ENCODE data around the gene SORT1. TPM values are rescaled to one million over a fixed set of nuclear protein-coding genes. Genes with fewer than 3 reads are reported as not detected.

The SORT1 gene
- total and polyA plus RNA-seq, 2 of the 4 experiments (the other 2 are of a cell fraction) = 15.8 to 16.7 TPM

GRCh38 chr1:109404838-109405237 is 7.1 kb upstream of the SORT1 start:
- no peak for TF ChIP-seq ELK1 (IDR thresholded peaks at IDR 0.05; ENCODE audit: borderline replicate concordance, low read depth, low read length)
- no peak for TF ChIP-seq FOS (IDR thresholded peaks at IDR 0.05; ENCODE audit: low read depth, low read length)
- TF ChIP-seq CEBPB (IDR thresholded peaks at IDR 0.05; ENCODE audit: low read depth, low read length) = no peak
- TF ChIP-seq SMC3 (IDR thresholded peaks at IDR 0.05; ENCODE audit: low read depth, low read length) = no peak
- TF ChIP-seq BHLHE40 (IDR thresholded peaks at IDR 0.05; ENCODE audit: low read depth, low read length) = no peak
- no peak for TF ChIP-seq CHD1 (IDR thresholded peaks at IDR 0.05; ENCODE audit: low read depth, low read length)
- no peak for TF ChIP-seq USF2 (IDR thresholded peaks at IDR 0.05; ENCODE audit: low read depth, low read length)
- TF ChIP-seq POLR2A (IDR thresholded peaks at IDR 0.05; ENCODE audit: low read depth, low read length) = no peak
- no peak for TF ChIP-seq MAZ (IDR thresholded peaks at IDR 0.05; ENCODE audit: borderline replicate concordance, low read depth, low read length)
- no peak for TF ChIP-seq MXI1 (IDR thresholded peaks at IDR 0.05; ENCODE audit: borderline replicate concordance, low read depth, low read length)
- TF ChIP-seq RCOR1 (IDR thresholded peaks at IDR 0.05; ENCODE audit: insufficient replicate concordance, low read length) = no peak
- no peak for TF ChIP-seq RAD21 (IDR thresholded peaks at IDR 0.05; ENCODE audit: low read length)
- no peak for TF ChIP-seq NFE2L2 (IDR thresholded peaks at IDR 0.05; ENCODE audit: low read depth, low read length)
- no peak for TF ChIP-seq RFX5 (IDR thresholded peaks at IDR 0.05; ENCODE audit: low read depth, low read length)
- TF ChIP-seq MAFK (IDR thresholded peaks at IDR 0.05; ENCODE audit: low read depth, low read length) = no peak
- no peak for TF ChIP-seq CTCF (conservative IDR thresholded peaks at IDR 0.05; ENCODE audit: low read depth, low read length)
- H2AFZ ChIP-seq (replicated peaks; ENCODE audit: low read length, poor library complexity) = no peak overlapping the region
- no peak overlapping the region for H3K4me3 ChIP-seq (ENCODE audit: insufficient read depth, low read depth, low read length)
- H2BK20ac ChIP-seq (ENCODE audit: low read depth, low read length) = no peak overlapping the region
- H4K5ac ChIP-seq (ENCODE audit: low read depth, low read length) = no peak overlapping the region
- H3K4ac ChIP-seq (ENCODE audit: low read depth, low read length) = no peak overlapping the region
- no peaks in the 10 kb centered on the region for H3K9me1 ChIP-seq (ENCODE audit: insufficient read depth, low read length)
- dilution Hi-C loops (cut with HindIII; ENCODE audit: low sequenced_read_pairs, unreplicated experiment) (no loop called here), in situ Hi-C loops (cut with MboI; ENCODE audit: low sequenced_read_pairs) (no loop called here), intact Hi-C loops (cut with micrococcal nuclease) (no loop called here)
- no peak overlapping the region for H2BK120ac ChIP-seq (ENCODE audit: low read depth, low read length)
- BruUV-seq (replicated peaks) = no TSS peak
- H3K4me2 ChIP-seq (ENCODE audit: low read depth, low read length) = no peak overlapping the region
- H3K23ac ChIP-seq (ENCODE audit: low read depth, low read length) = no peak overlapping the region
- H4K91ac ChIP-seq (ENCODE audit: insufficient read depth, low read depth, low read length) = no peak overlapping the region
- no peak overlapping the region for H2AK9ac ChIP-seq (replicated peaks; ENCODE audit: low read depth, low read length, poor library complexity)
- ChIA-PET CTCF (no interaction called here), POLR2A (ENCODE audit: unreplicated experiment) (no interaction called here)
- ATAC-seq (ENCODE audit: low read depth) (no peak), DNase-seq (no peak)
- H3K9ac ChIP-seq (ENCODE audit: low read depth, low read length) = no peak overlapping the region
- H3K9me3 ChIP-seq (ENCODE audit: control insufficient read depth, insufficient read depth, low read length) = no peaks in the 10 kb centered on the region
- H3K36me3 ChIP-seq (ENCODE audit: control insufficient read depth, insufficient read depth, low read length) = peaks cover 30% of the 10 kb centered on the region
- H3K14ac ChIP-seq (replicated peaks; ENCODE audit: low read depth, low read length) = no peak overlapping the region
- H3K4me1 ChIP-seq (ENCODE audit: control insufficient read depth, insufficient read depth, low read length) = no peaks in the 10 kb centered on the region
- no peak overlapping the region for H4K8ac ChIP-seq (ENCODE audit: low read depth in 2 of 2, low read length in 2 of 2)
- no peak overlapping the region for H3K56ac ChIP-seq (ENCODE audit: extremely low read depth, insufficient read depth, low read length)
- H2BK5ac ChIP-seq (ENCODE audit: low read depth, low read length, poor library complexity, severe bottlenecking) = no peak overlapping the region
- H4K20me1 ChIP-seq (ENCODE audit: insufficient read depth, low read length) = no peaks in the 10 kb centered on the region; the same call in 1 of the 2 replicates
- H3K79me1 ChIP-seq (ENCODE audit: low read depth in 1 of 2, low read length in 2 of 2) = peaks cover 10 to 20% of the 10 kb centered on the region in 2 experiments; a peak in 3 of 4 replicates
- no peak overlapping the region for H2BK15ac ChIP-seq (ENCODE audit: low read depth, low read length)
- H3K27me3 ChIP-seq (ENCODE audit: control insufficient read depth, insufficient read depth, low read length) = no peaks in the 10 kb centered on the region
- 100% methylated on average over 1 of the region's 4 CpGs; no CpG with 5 or more reads in 1 of the 2 experiments for whole genome bisulfite sequencing, 2 experiments (ENCODE audit: extremely low coverage in 2 of 2, insufficient read length in 1 of 2)
- H3K27ac ChIP-seq (ENCODE audit: insufficient read depth, low read length) = no peak overlapping the region
- H3K18ac ChIP-seq (ENCODE audit: low read depth, low read length) = no peak overlapping the region
- H2AK5ac ChIP-seq (ENCODE audit: low read depth, low read length) = no peak overlapping the region
